ENCODE results near the gene GRIA3. TPM values are rescaled to one million over a fixed set of nuclear protein-coding genes. Genes with fewer than 3 reads are reported as not detected.

GRIA3 gene
- 0.15 TPM in 1 of 2 replicates, not detected in the other for total RNA-seq

GRCh38 chrX:123184219-123184865 lies at the start of gene GRIA3:
Gene GRIA3 (plus strand): TSS chrX:123184278. CDS start chrX:123184536, 258 bp downstream.

Data from epithelial cell of umbilical artery (primary cell).